ENCODE results near the gene NKAIN1. TPM values are rescaled to one million over a fixed set of nuclear protein-coding genes. Genes with fewer than 3 reads are reported as not detected.

Gene NKAIN1
- total RNA-seq, 2 donors from 2014 or later = not detected

DNA sequence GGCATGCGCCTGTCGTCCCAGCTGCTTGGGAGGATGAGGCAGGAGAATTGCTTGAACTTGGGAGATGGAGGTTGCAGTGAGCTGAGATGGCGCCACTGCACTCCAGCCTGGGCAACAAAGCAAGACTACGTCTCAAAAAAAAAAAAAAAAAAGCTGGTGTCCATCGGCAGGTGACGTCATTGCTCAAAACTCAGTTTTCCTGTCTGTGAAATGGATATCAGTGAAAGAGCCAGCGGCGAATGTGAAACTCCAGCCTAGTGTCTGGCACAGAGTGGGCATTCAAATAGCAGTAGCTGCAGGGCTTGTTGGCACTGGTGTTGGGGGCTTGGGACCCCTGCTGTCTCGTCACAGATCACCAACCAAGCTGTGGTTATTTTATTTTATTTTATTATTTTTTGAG lies 75.8 kb downstream of the NKAIN1 start:
- no peak for TF ChIP-seq POLR2A (IDR thresholded peaks at IDR 0.05)
- TF ChIP-seq, protein P1, sequence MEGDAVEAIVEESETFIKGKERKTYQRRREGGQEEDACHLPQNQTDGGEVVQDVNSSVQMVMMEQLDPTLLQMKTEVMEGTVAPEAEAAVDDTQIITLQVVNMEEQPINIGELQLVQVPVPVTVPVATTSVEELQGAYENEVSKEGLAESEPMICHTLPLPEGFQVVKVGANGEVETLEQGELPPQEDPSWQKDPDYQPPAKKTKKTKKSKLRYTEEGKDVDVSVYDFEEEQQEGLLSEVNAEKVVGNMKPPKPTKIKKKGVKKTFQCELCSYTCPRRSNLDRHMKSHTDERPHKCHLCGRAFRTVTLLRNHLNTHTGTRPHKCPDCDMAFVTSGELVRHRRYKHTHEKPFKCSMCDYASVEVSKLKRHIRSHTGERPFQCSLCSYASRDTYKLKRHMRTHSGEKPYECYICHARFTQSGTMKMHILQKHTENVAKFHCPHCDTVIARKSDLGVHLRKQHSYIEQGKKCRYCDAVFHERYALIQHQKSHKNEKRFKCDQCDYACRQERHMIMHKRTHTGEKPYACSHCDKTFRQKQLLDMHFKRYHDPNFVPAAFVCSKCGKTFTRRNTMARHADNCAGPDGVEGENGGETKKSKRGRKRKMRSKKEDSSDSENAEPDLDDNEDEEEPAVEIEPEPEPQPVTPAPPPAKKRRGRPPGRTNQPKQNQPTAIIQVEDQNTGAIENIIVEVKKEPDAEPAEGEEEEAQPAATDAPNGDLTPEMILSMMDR (IDR thresholded peaks at IDR 0.05) = no peak
- H3K4me1 ChIP-seq = no peaks in the 10 kb centered on the region
- H3K36me3 ChIP-seq (replicated peaks in 1 of 2; ENCODE audit: insufficient read depth in 1 of 2, low read depth in 2 of 2) = no peaks in the 10 kb centered on the region
- DNase-seq (no peak), ATAC-seq (no peak)
- H3K4me3 ChIP-seq = no peak overlapping the region
- intact Hi-C loops (cut with DNase I) = no loop called here
- WGBS, 2 donors = 85 to 89% methylated on average over 9 of the region's 9 CpGs
- no peaks in the 10 kb centered on the region for H3K9me3 ChIP-seq
- no peak overlapping the region for H3K27ac ChIP-seq
- H3K27me3 ChIP-seq = no peaks in the 10 kb centered on the region

DNA sequence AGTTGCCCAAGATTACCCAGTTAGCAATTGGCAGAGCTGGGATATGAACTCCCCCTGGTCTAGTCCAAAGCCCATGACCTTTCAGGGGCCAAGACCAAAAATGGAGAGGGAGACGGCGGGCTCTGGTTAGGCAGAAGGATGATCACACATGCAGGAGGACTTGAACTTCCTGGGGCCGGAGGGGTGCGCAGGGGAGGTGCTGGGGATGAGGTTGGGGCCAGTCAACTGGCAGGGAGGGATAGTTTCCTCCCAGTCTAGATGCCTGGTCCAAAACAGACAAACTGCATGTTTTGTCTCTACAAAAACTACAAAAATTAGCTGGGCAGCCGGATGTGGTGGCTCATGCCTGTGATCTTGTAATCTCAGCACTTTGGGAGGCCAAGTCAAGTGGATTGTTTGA lies 78.1 kb downstream of the NKAIN1 start:
- no peak for DNase-seq
- intact Hi-C loops (cut with DNase I) = no loop called here
- no peak overlapping the region for H3K27ac ChIP-seq
- no peaks in the 10 kb centered on the region for H3K9me3 ChIP-seq
- no peak for ATAC-seq
- no peaks in the 10 kb centered on the region for H3K27me3 ChIP-seq
- 79 to 87% methylated on average over 5 of the region's 5 CpGs for WGBS, 2 donors
- H3K4me3 ChIP-seq = no peak overlapping the region
- H3K4me1 ChIP-seq = no peaks in the 10 kb centered on the region
- TF ChIP-seq, protein P1 (IDR thresholded peaks at IDR 0.05) = no peak
- no peak for TF ChIP-seq POLR2A (IDR thresholded peaks at IDR 0.05)
- no peaks in the 10 kb centered on the region for H3K36me3 ChIP-seq (replicated peaks in 1 of 2; ENCODE audit: insufficient read depth in 1 of 2, low read depth in 2 of 2)

DNA sequence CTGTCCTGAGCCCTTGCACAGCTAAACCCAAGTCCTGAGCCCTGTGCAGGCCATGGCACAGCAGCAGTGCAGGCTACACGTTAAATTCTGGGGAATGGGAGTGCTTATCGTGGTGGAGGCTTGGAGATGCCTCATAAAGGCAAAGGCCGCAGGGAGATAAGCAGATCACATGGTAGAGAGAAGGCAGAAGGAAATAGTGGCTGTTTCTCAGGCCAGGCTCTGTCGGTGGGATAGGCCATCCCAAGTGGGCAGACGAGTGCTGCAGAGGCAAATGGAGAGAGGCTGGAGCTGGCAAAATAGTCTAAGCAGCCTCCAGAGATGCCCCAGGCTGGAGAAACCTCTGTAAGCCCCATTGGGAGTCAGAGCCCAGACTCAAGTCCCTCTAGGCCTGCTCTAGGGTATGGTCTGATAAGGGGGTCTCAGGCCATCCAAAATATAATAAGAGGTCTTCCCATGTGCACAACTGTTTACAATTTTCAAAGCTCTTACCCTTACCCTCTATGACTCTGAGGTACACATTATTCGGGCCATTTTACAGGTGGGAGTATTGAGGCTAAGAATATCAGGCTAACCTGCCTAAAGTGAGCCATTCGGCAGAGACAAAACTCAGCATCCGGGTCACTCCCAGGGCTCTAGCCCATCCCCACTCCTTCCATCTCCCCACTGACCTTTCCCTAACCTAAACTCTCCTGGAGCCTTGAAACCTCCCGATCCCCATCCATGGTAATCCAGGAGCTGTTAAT lies 79.6 kb downstream of the NKAIN1 start:
- Histone ChIP-seq H3K27me3 (no peaks in the 10 kb centered on the region), H3K9me3 (no peaks in the 10 kb centered on the region), H3K27ac (no peak overlapping the region), H3K4me3 (no peak overlapping the region), H3K4me1 (peaks cover 7% of the 10 kb centered on the region), H3K36me3 (replicated peaks in 1 of 2; ENCODE audit: insufficient read depth in 1 of 2, low read depth in 2 of 2) (no peaks in the 10 kb centered on the region)
- no peak for TF ChIP-seq POLR2A (IDR thresholded peaks at IDR 0.05)
- WGBS, 2 donors = 79 to 84% methylated on average over 8 to 9 of the region's 9 CpGs
- DNase-seq (no peak), ATAC-seq (no peak)
- intact Hi-C loops (cut with DNase I) = no loop called here

DNA sequence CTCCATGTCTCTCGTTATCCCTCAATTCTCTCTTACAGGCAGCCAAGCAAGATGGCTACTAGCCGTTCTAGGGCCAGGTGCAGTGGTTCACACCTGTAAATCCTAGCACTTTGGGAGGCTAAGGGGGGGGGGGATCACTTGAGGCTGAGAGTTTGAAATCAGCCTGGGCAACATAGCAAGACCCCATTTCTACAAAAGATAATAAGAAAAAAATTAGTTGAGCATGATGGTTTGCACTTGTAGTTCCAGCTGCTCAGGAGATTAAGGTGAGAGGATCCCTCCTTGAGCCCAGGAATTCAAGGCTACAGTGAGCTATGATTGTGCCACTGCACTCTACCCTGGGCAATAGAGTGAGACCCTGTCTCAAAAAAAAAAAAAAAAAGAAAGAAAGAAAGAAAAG lies 80.4 kb downstream of the NKAIN1 start:
- no peak overlapping the region for H3K4me3 ChIP-seq
- intact Hi-C loops (cut with DNase I) = no loop called here
- no peaks in the 10 kb centered on the region for H3K36me3 ChIP-seq (replicated peaks in 1 of 2; ENCODE audit: insufficient read depth in 1 of 2, low read depth in 2 of 2)
- no peak overlapping the region for H3K27ac ChIP-seq
- TF ChIP-seq, protein P1 (IDR thresholded peaks at IDR 0.05) = no peak
- no peak for TF ChIP-seq POLR2A (IDR thresholded peaks at IDR 0.05)
- H3K27me3 ChIP-seq = no peaks in the 10 kb centered on the region
- no peaks in the 10 kb centered on the region for H3K9me3 ChIP-seq
- WGBS, 2 donors = 95% methylated on average over 2 of the region's 2 CpGs
- ATAC-seq (no peak), DNase-seq (no peak)
- H3K4me1 ChIP-seq = peaks cover 7% of the 10 kb centered on the region

DNA sequence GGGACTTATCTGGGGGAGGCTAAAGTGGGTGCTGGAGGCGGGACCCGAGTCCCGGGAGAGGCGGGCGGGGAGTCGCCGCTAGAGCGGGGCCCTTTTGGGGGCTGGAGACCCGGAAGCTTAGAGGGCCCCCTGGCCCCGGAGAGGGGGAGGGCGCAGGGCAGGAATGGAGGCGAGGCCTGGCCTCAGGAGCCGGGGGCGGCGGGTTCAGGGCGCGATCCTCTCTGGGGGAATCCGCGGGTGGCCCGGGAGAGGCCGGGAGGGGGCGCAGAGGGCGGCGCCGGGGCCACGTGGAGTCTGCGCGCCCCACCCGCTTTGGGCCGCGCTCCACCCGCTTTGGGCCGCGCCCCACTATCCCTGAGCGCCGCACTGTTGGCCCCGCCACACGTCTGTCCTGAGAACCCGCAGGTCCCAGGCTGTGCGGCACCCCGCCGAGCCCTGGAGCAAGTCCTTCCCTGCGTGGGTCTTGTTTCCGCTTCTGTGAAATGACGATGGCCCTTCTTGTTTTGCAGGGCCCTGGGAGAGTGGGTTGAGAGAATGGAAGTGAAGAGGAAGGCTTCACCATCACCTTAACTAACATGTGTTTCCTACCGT lies 84.4 kb downstream of the NKAIN1 start:
- ATAC-seq (peak; percentile 69), DNase-seq (peak; percentile 63 to 72 (median 67))
- peak overlapping the region; percentile 86 to 93 (median 90) for H3K27ac ChIP-seq

More for the DNA sequence above, 84.4 kb downstream of the NKAIN1 start:
- WGBS, 2 donors = 0 to 1% methylated on average over 12 to 45 of the region's 46 CpGs
- Histone ChIP-seq H3K36me3 (replicated peaks in 1 of 2; ENCODE audit: insufficient read depth in 1 of 2, low read depth in 2 of 2) (no peaks in the 10 kb centered on the region), H3K4me1 (peaks cover 12% of the 10 kb centered on the region), H3K4me3 (peak overlapping the region; percentile 37), H3K27me3 (no peaks in the 10 kb centered on the region), H3K9me3 (no peaks in the 10 kb centered on the region)
- TF ChIP-seq, protein P1 (IDR thresholded peaks at IDR 0.05) = peak; percentile 15 to 43 (median 30)
- peak in 2 of 3 donors; percentile 14 to 51 for TF ChIP-seq POLR2A (IDR thresholded peaks at IDR 0.05)
- intact Hi-C loops (cut with DNase I) = no loop called here

All from body of pancreas (tissue), 4 donors.